Stimulated activated naive CD8-positive, alpha-beta T cell treated with anti-CD3 and anti-CD28 coated beads, Interleukin-15, Interleukin-2, amounts not matched to agents 100 U/mL and 50 U/mL, for 24 hours (primary cell): ENCODE data around the gene LAMB3.

Source experiments
- ATAC-seq: fragments of 150-1000 bp; cut with Tn5 transposase; one replicate; pipeline ENCODE4 v1.10.0; 2021
- DNase-seq: peaks from one replicate; pipeline ENCODE4 v3.0.0; 2021

The LAMB3 gene

DNA sequence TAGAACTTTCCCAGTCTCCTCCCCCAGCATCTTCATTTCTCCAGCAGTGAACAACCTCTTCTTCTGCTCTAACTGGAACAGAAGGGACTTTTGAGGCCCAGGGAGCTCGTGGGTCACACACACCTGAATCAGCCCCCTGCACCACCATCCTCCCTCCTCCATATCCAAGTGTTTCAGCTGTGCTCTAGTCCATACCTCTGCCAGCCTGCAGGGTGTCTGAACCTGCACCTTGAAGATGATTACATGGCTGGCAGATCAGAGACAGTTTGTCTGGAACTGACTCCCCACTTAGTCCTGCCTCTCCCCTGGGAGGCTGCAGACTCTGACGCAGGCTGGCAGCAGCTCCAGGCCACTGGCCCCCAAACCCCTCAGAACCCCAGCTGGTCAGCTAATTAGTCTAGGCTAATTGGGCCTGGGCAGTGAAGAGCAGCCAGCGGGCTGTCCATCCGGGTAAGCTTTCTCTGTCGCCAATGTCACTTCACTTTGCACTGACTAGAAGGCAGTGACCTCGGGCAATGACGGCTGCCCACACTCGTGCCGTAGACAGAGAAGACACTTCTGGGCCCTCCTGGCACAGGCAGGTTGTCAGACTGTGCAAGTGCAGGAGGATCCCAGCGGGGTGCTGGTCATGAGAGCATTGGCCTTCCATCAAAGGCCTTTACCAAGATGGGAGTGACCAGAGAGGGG is 56.5 kb downstream of the LAMB3 start:
- DNase-seq (no peak), ATAC-seq (no peak)

DNA sequence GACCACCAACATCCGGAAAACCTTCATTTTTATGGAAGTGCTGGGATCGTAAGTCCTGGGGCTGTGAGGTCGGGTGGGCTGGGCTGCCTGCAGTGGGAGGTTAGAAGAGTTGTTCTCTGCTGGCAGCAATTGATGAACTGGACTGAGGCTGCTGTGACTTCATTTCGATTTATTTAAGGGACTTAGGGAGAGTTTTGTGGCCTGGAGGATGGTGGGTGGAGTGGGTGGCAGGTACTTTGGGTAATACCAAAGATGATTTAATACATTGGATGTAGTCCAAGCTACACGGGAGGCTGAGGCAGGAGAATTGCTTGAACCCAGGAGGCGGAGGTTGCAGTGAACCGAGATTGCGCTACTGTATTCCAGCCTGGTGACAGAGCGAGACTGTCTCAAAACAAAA is 57.2 kb downstream of the LAMB3 start:
- ATAC-seq, result no peak
- DNase-seq, result no peak

DNA sequence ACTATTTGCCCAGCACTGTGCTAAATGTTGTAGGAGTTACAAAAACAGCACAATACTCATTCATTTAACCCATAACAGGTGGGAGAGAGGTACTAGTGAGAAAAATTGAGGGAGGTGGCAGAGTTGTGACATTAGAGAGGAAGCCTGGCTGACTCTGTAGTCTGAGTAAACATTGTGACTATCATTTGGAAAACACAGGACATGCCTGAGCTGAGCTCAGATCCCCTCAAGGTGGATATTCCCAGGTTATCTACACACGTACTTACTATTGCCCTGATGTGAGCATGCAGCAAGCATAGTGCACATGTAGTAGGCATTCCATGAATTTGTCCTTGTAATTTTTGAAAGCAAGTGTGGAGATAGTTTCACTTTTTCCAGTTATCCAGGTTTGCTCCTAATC is 57.8 kb downstream of the LAMB3 start:
- no peak for ATAC-seq
- DNase-seq, result no peak

DNA sequence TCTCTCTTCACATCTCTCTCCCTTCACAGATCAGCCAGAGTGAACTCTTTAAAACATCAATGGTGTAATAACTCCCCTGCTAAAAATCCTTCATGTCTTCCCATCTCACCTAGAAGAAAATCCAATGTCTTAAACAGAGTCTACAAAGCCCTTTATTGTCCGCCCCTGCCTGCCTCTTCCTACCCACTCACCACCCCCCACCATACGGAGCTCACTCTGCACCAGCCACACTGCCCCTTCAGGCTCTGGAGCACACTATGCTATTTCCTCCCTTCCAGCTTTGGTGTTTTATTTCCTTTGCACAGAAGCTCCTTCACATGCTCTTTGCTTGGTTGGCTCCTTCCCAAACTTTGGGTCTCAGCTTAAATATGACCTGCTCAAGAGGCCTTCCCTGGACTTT is 58.5 kb downstream of the LAMB3 start:
- DNase-seq (no peak), ATAC-seq (no peak)

DNA sequence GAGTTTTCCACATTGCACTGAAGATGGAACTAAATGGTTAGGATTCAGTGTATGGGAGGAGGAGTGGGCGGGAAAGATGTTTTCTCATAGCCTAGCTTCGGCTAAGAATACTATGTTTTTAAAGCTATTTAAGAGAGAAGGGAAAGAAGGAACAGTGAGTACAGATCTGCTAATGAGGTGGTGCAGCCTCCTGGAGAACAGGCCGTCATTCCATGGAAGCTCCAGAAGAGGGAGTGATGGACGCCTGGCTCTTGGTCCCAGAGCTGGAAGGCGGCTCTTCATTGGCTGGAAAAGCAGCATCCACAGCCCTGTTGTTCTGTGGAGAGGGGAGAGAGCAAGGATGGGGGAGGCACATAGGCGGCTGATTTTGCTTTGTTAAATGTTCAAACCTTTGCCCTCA is 61.8 kb downstream of the LAMB3 start:
- DNase-seq, result no peak
- no peak for ATAC-seq

DNA sequence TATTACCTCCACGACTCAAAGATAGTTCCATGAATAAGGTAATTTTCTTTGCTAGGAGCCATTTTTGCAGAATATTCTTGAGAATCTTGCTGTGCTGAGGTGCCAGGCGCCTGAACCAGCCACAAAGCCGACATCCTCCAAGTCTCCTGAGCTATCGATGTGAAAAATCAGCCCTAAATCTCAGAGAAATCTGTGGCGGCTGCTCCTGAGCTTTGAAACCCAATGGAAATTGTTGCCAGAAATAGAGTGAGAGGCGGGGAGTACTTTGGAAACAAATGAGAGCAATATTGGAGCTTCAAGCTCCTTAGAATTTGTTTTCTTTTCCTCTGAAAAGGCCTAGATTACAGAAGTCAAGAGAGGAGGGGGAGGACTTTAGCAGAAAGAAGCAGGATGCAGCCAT is 62.4 kb downstream of the LAMB3 start:
- DNase-seq (no peak), ATAC-seq (no peak)

DNA sequence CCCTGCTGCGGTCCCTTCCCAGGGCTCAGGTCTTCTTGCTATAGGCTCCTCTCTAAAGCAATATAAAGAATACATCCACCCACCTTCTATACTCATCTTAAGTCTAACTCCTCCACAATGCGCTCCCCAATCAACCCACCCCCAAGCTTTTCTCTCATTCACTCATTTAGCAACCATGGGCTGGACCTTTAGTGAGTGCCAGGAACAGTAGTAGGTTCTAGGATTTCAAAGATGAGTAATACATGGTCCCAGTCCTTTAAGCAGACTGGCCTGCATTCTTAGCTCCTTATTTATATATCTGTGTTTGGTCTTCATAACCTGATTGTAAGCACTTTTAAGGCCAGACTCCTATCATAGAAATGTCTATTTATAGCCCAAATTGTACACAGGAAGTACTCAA is 62.8 kb downstream of the LAMB3 start:
- ATAC-seq, result no peak
- no peak for DNase-seq

DNA sequence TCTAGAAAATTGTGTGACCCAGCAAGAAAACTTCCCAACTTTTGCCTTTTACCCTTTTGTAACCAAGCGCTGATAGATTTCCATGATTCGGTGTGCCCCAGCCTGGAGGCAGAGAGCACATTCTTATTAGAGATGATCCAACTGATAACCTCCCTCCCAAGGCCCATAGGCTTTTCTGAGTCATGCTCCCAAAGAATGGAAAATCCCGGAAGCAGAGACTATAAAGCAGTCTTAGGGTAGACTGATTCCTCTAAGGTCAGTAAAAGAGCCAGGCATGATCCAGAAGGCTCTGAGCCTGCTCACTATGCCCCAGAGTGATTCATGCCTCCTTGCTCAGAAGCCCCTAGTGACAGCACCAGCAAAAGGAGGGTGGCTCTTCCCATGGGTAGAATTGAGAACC is 64.4 kb downstream of the LAMB3 start:
- ATAC-seq, result no peak
- DNase-seq, result no peak

DNA sequence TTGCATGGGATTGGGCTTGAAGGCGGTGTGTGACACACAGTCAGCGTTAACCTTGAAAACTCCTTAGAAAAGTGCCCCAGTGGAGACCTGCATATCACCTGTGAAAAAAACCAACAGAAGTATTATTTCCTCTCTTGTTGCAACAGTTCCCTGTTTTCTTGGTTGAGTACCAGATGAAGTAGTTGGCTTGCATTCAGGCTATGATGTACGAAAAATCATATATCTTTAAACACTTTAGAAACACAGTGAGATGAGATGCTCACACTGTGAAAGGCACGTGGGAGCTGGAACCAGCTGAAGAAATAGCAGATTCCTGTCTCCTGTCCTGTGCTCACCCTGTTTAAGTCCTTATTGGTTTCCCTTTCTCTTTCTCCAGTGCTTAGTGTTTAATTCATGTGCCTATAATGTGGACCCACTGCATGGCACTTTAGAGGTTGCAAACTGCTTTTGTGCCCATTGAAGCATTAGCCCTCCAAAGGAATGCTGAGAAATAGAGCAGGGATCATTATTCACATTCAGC is 65.9 kb downstream of the LAMB3 start:
- DNase-seq, result no peak
- ATAC-seq, result no peak

DNA sequence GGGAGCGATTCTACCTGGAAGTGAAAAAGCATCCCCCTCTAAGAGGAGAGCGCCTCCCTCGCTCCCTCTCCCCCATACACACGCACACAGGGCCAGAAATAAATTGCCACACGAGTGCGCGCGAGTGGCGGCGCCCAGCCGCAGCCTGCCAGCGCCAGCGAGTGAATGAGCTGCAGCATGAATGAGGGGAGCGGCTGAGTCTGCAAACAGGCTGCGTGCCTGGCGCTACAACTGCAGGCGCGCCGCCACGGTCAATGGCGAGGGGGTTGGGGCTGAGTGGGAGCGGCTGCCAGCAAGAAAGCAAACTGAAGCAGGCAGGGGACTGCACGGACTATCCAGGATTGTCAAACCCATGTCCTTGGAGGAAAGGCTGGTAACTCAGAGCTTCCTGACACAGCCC is 66.6 kb downstream of the LAMB3 start:
- ATAC-seq (no peak), DNase-seq (no peak)

DNA sequence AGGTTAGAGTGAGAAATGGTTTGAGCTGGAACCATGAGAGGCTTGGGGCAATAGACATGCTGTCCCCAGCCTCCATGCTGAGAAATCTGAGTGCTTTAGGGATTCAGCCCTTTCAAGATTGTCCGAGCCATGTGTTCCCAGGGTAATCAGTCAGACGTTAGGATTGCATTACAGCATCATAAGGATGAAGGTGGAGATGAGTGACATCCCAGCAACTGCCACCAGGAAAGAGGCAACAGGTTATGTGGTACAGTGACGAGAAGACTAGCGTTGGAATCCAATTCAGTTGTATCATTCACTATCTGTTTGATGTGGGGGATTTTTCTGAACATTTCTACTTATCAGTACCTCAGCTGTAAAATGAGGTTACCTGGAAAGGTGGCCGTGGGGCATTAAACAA is 67.0 kb downstream of the LAMB3 start:
- DNase-seq, result no peak
- no peak for ATAC-seq

DNA sequence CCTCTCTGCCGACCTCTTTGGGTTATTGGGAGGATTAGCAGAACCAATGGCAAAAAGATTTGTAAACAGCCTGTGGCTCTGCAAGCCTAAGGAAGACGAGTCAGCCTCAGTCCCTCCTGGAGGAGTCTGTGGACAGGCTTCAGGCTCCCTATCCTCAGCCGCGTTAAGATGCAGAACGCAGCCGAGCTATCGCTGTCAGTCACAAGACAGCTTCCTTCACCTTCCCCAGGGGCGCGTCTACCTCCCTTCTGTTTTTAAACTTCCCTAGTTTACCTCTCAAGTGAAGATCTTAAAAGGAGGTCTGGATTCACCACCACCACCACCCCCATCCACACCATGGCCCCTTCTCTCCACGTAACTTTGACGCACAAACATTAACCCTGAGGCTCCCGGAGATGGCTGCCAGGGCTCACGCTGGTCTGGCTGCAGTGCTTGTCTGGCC is 68.0 kb downstream of the LAMB3 start:
- no peak for ATAC-seq
- no peak for DNase-seq

DNA sequence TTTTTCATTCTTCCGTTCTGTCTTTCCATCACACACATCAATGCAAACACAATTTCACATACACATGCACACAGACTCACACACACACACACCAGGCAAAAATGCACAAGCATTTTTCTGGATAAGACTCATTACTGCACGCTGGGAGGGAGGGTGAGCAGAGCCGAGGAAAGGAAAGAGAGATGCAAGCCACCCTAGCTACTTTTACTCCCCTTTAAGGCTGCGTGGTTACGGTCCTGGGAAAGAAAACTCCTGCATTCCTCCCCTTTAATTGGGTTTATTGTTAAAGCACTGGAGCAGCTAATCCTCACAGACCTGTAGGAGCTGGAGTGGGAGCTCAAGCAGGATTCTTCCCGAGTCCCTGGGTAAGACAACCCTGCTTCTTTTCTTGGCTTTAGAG is 68.8 kb downstream of the LAMB3 start, which contains the start of gene CAMK1G:
CAMK1G (plus strand) TSS at position 307 of the 400 bp plus-strand sequence. CDS start 11,270 bp downstream, outside the sequence.
- DNase-seq (no peak), ATAC-seq (no peak)

DNA sequence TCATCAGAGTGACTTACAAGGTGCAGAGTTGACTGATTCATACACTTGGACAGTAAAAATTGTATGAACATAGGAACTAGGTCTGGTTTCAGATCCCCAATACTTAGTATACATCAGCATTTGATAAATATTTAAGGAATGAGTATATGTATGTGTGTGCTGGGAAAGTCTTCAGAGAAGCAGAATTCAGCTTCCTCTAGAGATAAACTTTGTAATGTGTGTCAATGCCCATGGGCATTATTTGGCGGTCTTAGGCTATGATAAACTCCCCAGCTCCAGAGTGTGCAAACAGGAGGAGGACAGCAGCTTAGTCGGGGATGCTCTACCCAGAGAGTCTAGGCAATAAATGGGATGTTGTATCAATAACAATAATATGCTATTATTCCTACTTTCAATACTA is 71.6 kb downstream of the LAMB3 start:
- DNase-seq, result no peak
- ATAC-seq, result no peak

DNA sequence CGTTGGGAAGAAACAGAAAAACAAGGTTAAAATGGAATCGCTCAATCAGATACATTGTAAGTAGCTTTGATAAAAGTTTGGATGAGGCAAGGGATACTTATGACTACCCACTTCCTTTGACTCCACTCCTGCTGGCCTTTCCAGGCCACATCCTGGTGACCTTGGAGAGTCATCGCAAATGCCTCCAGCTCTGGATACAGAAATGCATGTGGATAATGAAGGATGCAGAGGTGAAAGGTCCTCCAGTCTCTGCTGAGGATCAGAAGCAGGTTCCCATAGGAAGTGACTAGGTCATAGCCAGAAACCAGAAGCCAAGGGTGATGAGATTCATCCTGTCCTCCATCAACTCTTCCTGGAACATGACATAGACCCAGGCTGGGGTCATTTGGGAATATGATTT is 74.9 kb downstream of the LAMB3 start:
- no peak for ATAC-seq
- DNase-seq, result no peak

DNA sequence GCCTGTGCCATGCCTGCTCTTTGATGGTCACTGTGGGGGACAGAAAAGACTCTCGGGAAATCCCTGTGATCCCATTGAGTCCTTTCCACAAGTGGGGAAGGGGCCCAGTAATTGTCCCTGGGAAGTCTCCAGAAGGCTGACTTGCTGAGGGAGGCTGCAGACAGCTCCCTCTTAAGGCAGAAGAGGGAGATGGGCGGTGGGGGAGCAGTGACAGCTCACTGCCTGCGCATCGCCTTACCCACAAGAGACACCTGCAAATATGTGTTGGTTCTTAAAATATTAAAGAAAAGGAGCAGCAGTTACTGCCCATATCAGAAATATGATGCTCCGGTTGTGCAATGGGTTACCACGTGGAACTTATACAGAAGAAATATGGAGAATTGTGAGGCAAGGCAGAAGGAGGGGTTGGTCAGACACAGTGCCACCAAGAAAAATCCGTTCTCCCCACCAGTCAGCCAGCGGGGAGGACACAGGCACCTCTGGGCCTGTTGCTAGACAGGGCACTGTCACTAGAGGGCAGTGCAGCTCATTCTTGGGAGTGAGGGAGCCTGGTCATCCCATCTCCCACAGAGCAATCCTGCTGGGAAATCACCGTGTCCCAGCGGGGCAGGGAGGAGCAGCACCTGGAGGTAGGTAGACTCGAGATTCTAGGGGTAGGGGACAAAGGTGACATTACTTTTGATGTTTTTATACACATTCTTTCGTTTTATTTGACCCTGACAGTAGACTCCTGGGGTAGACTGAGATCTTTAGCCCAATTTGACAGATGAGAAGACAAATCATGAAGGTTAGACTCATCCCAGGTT is 75.6 kb downstream of the LAMB3 start:
- ATAC-seq, result peak; percentile 89
- DNase-seq, result peak; percentile 85

DNA sequence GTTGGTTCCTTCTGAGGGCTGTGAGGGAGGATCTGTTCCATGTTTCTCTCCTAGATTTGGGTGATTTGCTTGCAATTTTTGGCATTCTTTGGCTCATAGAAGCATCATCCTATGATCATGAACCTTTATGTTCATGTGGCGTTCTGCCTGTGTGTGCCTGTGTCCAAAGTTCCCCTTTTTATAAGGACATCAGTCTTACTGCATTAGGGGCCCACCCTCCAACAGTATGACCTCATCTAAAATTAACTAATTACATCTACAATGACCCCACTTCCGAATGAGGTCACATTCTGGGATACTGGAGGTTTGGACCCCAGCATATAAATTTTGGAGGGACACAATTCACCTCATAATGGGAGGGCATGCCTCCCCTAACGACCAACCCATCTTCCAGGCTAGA is 81.5 kb downstream of the LAMB3 start:
- ATAC-seq (no peak), DNase-seq (no peak)

DNA sequence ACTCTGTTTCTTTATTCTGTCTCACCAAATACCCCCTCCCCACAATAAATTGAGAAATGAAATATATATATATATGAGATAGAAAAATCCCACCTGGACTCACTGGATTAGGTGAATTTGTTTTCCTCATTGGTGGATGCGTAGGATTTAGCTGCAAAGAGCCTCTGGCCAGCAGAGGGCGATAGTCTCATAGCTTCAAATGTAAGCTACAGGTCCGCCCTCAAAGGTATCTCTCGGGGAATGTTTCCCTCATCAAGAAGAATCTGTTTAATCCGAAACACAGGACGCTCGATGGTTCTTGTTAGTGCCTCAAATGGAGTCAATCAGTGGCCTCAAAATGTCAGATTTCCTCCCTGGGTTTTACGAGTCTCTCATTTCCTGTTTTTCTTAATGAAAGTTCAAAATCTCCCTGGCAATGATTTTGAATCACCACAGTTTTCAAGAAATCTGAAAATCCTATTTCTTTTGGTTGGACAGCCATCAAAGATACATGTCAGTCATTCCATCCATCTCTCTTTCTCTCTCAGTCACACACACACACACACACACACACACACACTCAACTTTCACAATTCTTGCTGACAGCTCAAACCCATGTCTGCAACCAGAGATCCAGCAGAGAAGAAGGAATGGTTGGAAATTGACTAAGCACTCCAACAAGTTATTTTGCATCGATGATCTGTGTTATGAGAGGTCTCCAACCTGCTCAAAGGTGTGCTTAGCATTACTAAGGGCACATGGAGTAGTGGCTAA is 82.6 kb downstream of the LAMB3 start:
- no peak for ATAC-seq
- DNase-seq, result peak; percentile 81

DNA sequence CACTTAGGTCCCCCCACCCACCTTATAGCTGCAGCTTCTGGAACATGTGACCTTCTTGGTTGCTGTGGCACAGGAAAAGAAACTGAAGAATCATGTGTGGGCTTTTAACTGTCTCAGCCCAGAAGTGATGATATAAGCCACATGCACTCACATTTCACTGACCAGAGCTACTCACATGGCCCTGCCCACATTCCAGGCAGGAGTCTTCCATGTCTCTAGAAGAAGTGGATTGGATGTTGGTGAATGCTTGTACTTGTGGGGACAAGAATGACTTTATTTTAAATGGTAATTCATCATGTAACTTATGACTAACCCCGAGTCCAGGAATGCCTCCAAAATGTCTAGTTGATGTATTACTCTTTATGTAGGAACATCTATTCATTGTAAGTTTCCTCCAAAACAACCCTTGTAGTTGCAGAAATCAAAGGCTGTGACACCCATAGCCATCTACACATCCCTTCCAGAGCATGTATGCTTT is 84.5 kb downstream of the LAMB3 start:
- DNase-seq (no peak), ATAC-seq (no peak)

DNA sequence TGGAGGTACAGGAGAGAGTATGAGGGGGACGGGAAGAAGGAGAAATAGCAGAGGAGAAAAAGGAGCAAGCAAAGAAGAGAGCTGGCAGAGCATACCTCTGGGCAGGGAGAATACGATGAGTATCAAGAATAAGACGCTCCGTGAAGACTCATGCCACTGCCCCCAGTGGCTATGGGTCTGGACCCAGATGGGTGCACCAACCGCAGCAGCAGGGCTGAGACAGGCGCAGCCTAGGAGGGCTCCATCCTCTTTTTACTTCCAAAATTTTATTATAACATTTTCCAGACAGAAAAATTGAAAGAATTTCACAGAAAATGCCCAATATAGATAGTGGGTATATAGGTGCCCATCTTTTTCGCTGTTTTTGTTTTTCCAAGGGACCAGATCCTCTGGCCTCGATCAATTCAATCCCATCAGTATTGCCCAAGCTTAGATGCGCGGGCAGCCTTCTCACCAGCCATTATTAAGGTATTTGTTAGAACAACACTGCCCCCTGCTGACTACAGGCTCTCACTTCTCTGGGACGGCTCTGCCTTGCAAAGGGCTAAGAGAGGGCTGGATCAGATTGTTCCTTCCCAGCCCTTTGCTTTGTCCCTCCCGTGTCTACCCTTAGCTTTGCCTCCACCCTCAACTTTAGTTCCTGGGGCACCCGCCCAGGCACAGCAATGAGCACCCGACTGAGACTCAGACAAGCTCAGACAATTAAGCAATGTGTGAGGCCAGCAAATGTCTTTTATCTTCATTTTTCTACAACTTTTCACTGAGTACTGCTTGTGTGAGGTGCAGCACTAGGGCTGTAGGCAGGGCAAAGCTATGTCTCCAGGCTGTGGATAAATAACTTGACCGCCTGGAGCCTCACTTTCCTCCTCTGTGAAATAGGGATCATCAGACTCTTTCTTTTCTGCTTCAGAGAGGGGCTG is 86.2 kb downstream of the LAMB3 start:
- ATAC-seq (peak; percentile 80), DNase-seq (peak; percentile 81)
